ENCODE results near the gene CAMTA1. TPM values are rescaled to one million over a fixed set of nuclear protein-coding genes. Genes with fewer than 3 reads are reported as not detected.
A peak's percentile ranks its signal among the peaks of the same experiment; 100 is the strongest.

The CAMTA1 gene
- total RNA-seq, 4 donors from 2014 or later, result 45.3 to 68.9 (median 62.0) TPM

- ATAC-seq (ENCODE audit: low FRiP score), result no peak
- no peak for DNase-seq (ENCODE audit: low spot score)
- TF ChIP-seq CTCF (IDR thresholded peaks at IDR 0.05), result no peak
Measured at GRCh38 chr1:7505771-7506453, 720.7 kb downstream of the CAMTA1 start.

GRCh38 chr1:7506454-7507284 is 721.4 kb downstream of the CAMTA1 start:
- DNase-seq (ENCODE audit: low spot score) (no peak), ATAC-seq (ENCODE audit: low FRiP score) (no peak)
- no peak for TF ChIP-seq CTCF (IDR thresholded peaks at IDR 0.05)

GRCh38 chr1:7507285-7508019 is 722.2 kb downstream of the CAMTA1 start:
- ATAC-seq (ENCODE audit: low FRiP score), result no peak
- TF ChIP-seq CTCF (IDR thresholded peaks at IDR 0.05), result no peak
- DNase-seq (ENCODE audit: low spot score), result no peak

GRCh38 chr1:7508052-7508933 is 723.0 kb downstream of the CAMTA1 start:
- no peak for DNase-seq (ENCODE audit: low spot score)
- peak; percentile 80 for ATAC-seq (ENCODE audit: low FRiP score)
- TF ChIP-seq CTCF (IDR thresholded peaks at IDR 0.05), result no peak

GRCh38 chr1:7508934-7509519 is 723.8 kb downstream of the CAMTA1 start:
- peak; percentile 17 for ATAC-seq (ENCODE audit: low FRiP score)
- no peak for TF ChIP-seq CTCF (IDR thresholded peaks at IDR 0.05)

GRCh38 chr1:7509598-7509997 is 724.3 kb downstream of the CAMTA1 start:
- ATAC-seq (ENCODE audit: low FRiP score) (no peak), DNase-seq (ENCODE audit: low spot score) (no peak)
- no peak for TF ChIP-seq CTCF (IDR thresholded peaks at IDR 0.05)

More at GRCh38 chr1:7508934-7509519, 723.8 kb downstream of the CAMTA1 start:
- no peak for DNase-seq (ENCODE audit: low spot score)

Data from omental fat pad (tissue), 4 donors.